Activated effector memory CD4-positive, alpha-beta T cell treated with Interleukin-2 at 50 U/mL for 16 hours (primary cell): ENCODE measurements around the gene DTNA.

ENCODE experiments used
- DNase-seq: peaks from one replicate; pipeline ENCODE4 v3.0.0-alpha.2; 2020

The DTNA gene

GRCh38 chr18:34809451-34810072 lies 99.5 kb downstream of the DTNA start:
- no peak for DNase-seq

GRCh38 chr18:34816183-34816582 lies 106.1 kb downstream of the DTNA start:
- DNase-seq = no peak

- DNase-seq = no peak
Measured at GRCh38 chr18:34817636-34818035, 107.5 kb downstream of the DTNA start.

GRCh38 chr18:34818064-34818463 lies 108.0 kb downstream of the DTNA start:
- no peak for DNase-seq

- no peak for DNase-seq
Measured at GRCh38 chr18:34820360-34821065, 110.4 kb downstream of the DTNA start.

- no peak for DNase-seq
Measured at GRCh38 chr18:34821669-34822210, 111.6 kb downstream of the DTNA start.

- no peak for DNase-seq
Measured at GRCh38 chr18:34828093-34828492, 118.0 kb downstream of the DTNA start.

- DNase-seq = no peak
Measured at GRCh38 chr18:34834897-34835296, 124.8 kb downstream of the DTNA start.

- no peak for DNase-seq
Measured at GRCh38 chr18:34835466-34835865, 125.4 kb downstream of the DTNA start.

GRCh38 chr18:34837769-34838272 lies 127.7 kb downstream of the DTNA start:
- DNase-seq = no peak

GRCh38 chr18:34838669-34839068 lies 128.6 kb downstream of the DTNA start:
- DNase-seq = no peak

GRCh38 chr18:34840256-34840826 lies 130.2 kb downstream of the DTNA start:
- no peak for DNase-seq

- no peak for DNase-seq
Measured at GRCh38 chr18:34841891-34842290, 131.8 kb downstream of the DTNA start.

- no peak for DNase-seq
Measured at GRCh38 chr18:34844072-34844471, 134.0 kb downstream of the DTNA start.

GRCh38 chr18:34844732-34845459 lies 134.8 kb downstream of the DTNA start:
- DNase-seq = no peak

- DNase-seq = no peak
Measured at GRCh38 chr18:34847408-34847807, 137.3 kb downstream of the DTNA start.

GRCh38 chr18:34848156-34848555 lies 138.1 kb downstream of the DTNA start:
- no peak for DNase-seq

GRCh38 chr18:34848695-34849094 lies 138.6 kb downstream of the DTNA start:
- DNase-seq = no peak

GRCh38 chr18:34857320-34857719 lies 147.2 kb downstream of the DTNA start:
- DNase-seq = no peak

- no peak for DNase-seq
Measured at GRCh38 chr18:34858188-34858587, 148.1 kb downstream of the DTNA start.

GRCh38 chr18:34859496-34859895 lies 149.4 kb downstream of the DTNA start:
- no peak for DNase-seq

- DNase-seq = no peak
Measured at GRCh38 chr18:34862561-34862960, 152.5 kb downstream of the DTNA start.

- no peak for DNase-seq
Measured at GRCh38 chr18:34863702-34864101, 153.6 kb downstream of the DTNA start.
